Heart left ventricle (tissue), 13 donors: ENCODE measurements around the gene NR2F2.

ENCODE experiments used
- POLR2A ChIP-seq, 2 donors: fragments of 450-650 bp; IDR thresholded peaks; one replicate each; pipeline ENCODE4 v1.6.1; 2017; ENCODE audit warnings: antibody characterized with exemption in 2 of 2, mild to moderate bottlenecking in 2 of 2, moderate library complexity in 2 of 2
- TF ChIP-seq, protein P1 (sequence below), 12 donors: fragments of 200-600 bp; sonication (generic) in 4 of 12; IDR thresholded peaks; one replicate each; pipeline versions ENCODE4 v1.5.0 to v1.8.0; 2018 to 2022; ENCODE audit warnings: antibody characterized with exemption in 12 of 12, mild to moderate bottlenecking in 5 of 12
- donor health status: ischemic (EF 13 %, LVEDD 7.1; RV severe dilation, severe dysfunction).
- donor health status: DM: no; HTN: yes; CAD: no.
- donor health status: DM: no; HTN: no; CAD: no.
- donor health status: ischemic (EF 25% LVEDD 6.9; RV normal size, moderate dysfunction).
- donor health status: ischemic (EF 25% LVEDD 5.7; RV mildly dilated, moderate dysfunction).
- donor health status: ischemic (EF 35%, LVEDD 5.7; RV mildly dilated, moderate dysfunction).
- donor health status: nonischemic (EF 11% LVEDD 7.7; RV severe dilation, severe dysfunction).
- donor health status: DM: yes; HTN: yes; CAD: no.
- donor health status: PGD.
- donor health status: ischemic (EF 29% LVEDD 5.4; RV normal size, mild dysfunction).
- donor health status: nonischemic (EF 23%, LVEDD 6.1; RV moderate dilation, normal function).

DNA sequence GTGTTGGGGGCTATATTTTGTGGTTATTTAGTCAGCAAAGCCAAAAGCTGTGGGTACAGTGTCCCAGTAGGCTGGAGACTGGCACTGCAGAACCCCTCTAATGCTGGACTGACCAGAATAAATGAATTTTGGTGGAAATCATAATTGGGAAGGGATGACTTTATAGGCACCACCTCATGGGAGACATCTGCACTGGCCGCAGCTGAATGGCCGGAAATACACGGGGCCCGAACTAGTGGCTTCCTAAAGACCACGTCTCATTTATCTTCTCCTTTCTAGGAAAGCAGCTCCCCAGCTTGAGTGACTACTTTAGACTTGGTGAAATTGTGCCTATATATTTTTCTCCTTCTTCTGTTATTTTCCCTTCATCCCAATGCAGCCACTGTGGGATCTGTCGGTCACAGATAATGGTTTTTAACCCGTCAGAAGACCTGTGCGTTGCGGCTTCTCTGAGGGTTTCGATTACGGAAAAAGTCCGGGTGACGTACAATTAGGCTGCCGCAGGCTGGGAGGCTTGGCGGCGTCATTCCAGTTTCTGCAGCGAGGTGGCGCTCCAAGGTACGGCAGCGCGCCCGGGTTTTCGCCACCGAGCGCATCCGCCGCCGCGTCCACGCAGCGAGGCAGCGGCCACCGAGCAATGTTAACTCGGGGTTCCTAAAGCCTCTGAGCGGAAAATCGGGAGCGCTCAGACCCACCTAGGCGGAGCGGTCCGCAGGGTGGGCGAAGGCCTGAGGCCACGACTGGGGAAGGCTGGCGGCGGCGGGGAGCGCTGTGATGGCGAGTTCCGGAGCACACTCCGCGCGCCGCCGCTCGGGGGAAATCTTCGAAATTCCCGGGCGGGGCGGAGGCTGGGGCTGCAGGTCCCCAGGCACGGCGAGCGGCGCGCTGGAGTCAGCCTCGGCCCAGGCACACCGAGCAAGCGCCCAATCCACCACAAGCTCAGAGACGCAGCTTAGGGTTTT lies 26.3 kb downstream of the NR2F2 start:
- TF ChIP-seq, protein P1, sequence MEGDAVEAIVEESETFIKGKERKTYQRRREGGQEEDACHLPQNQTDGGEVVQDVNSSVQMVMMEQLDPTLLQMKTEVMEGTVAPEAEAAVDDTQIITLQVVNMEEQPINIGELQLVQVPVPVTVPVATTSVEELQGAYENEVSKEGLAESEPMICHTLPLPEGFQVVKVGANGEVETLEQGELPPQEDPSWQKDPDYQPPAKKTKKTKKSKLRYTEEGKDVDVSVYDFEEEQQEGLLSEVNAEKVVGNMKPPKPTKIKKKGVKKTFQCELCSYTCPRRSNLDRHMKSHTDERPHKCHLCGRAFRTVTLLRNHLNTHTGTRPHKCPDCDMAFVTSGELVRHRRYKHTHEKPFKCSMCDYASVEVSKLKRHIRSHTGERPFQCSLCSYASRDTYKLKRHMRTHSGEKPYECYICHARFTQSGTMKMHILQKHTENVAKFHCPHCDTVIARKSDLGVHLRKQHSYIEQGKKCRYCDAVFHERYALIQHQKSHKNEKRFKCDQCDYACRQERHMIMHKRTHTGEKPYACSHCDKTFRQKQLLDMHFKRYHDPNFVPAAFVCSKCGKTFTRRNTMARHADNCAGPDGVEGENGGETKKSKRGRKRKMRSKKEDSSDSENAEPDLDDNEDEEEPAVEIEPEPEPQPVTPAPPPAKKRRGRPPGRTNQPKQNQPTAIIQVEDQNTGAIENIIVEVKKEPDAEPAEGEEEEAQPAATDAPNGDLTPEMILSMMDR (IDR thresholded peaks at IDR 0.05): peak; percentile 93 to 99 (median 97)
- TF ChIP-seq POLR2A (IDR thresholded peaks at IDR 0.05): peak in 1 of 2 donors; percentile 18
